HG02970 (cell line): ENCODE measurements around the gene PRKRIP1.
A peak's percentile ranks its signal among the peaks of the same experiment; 100 is the strongest.
"Not testable (repeated sequence)": the region's sequence is repeated elsewhere in the genome, so short reads cannot be mapped to it uniquely, and the experiment has no call there.

Source experiments
- ATAC-seq: cut with Tn5 transposase; IDR thresholded peaks from one replicate; pipeline ENCODE4 v1.9.1; 2021; ENCODE audit warnings: mild to moderate bottlenecking, moderate library complexity, moderate number of reproducible peaks; ENCODE audit not compliant: unreplicated experiment, low FRiP score

The PRKRIP1 gene, protein sequence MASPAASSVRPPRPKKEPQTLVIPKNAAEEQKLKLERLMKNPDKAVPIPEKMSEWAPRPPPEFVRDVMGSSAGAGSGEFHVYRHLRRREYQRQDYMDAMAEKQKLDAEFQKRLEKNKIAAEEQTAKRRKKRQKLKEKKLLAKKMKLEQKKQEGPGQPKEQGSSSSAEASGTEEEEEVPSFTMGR

DNA sequence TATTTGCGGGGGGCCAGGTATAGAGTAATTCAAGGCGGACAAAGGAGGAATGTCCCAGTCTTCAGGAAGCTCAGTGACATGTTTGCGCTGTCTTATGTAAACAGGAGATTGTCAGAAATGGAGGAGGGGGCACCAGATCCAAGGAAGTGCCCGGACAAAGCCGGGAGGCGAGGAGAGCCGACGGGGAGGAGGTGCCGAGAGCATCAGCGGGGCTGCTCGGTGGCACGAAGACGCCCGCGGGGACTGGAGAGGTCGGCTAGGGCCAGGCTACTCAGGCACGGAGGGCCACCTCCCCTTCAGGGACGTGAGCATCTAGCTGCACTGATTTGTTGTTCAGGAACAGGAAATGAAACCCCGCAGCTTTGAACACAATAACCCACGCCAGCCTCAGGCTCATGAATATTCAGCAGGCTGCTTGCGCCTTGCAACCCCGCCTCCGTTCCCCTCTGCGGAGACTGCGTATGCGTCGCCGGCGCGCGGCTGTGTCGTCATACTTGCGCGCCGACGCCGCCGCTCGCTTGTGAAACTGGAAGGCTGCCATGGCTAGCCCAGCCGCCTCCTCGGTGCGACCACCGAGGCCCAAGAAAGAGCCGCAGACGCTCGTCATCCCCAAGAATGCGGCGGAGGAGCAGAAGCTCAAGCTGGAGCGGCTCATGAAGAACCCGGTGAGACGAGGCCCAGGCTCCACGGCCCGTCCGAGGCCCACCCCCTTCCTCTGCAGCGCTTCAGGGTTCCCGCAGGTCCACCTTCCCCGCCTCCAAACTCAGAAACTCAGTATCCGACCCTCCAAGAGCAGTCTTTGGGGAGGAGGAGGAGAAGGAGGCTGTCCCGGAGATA is at the start of gene PRKRIP1:
PRKRIP1 (plus strand) TSS at position 491 of the 837 bp plus-strand sequence; CDS start at position 540, 49 bp downstream.
- ATAC-seq: peak; percentile 95

DNA sequence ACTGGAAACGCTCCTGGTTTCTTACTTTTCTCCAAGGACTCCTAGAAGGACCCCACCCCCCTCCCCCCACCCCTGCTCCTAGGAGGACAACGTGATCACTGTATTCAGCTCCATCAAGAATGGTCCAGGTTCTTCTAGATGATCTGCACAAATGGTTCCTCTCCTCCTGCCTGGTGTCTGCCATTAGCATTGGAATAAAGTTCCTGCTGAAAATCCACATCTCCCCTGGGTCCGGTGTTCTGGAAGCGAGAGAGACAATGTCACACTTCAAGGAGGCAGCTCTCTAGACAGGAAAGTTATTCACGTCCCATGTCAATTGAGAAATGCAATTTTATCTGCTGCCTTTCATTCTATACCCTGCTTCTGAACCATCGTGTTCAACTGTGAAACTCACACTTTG is 49.2 kb upstream of the PRKRIP1 start:
- not testable (repeated sequence) for ATAC-seq

DNA sequence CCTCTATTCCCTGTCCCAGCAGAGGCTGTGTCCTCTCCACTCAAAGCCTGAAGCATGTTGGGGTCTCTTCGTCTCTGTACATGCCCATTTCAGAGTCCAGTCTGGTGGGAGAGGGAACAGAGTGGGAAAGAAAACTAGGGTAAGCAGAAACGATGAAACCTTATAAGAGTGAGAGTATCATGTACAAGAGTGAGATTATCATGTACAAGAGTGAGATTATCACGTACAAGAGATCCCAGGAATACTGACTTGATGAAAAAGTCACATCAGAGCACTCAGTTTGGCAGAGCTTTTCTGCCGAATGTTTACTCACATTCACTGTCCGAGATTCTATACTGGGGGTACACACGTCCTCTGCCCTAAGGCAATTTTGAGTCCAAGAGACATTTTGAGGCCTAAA is 39.8 kb upstream of the PRKRIP1 start, which contains the start of gene SPDYE6:
SPDYE6 (minus strand) TSS at position 101 of the 400 bp plus-strand sequence. CDS start 421 bp downstream, outside the sequence.
- not testable (repeated sequence) for ATAC-seq

DNA sequence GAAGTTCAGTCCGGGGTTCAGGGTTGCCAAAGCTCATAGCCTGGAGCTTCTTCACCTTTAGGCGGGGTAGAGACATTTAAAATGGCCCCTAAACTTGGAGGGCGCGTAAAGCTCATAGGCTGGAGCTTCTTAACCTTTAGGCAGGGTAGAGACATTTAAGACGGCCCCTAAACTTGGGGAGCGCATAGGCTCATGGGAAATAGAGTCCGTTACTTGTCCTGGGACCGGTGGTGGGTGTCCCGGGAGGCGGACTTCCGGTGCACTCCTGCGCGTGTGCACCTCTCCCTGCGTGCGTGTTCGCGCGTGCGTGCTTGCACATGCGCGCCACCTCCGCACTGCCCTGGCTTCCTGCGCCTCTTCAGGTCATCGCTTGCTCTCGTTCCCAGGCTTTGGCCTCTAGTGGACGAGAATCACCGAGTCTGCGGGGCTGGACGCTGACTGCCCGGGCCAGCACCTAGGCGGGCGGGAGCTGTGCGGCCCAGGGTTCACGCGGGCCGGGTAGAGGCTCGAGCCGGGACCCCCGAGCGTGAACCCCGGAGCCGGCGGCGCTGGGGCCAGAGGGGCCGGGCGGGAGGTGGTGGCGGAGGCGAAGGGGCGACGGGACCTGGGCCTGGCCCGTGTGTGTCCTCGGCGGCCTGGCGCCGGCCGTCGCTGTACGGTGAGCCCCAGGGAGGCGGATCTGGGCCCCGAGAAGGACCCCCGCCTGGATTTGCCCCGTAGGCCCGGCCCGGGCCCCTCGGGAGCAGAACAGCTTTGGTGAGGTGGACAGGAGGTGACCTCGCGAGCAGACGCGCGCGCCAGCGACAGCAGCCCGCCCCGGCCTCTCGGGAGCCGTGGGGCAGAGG is 32.4 kb upstream of the PRKRIP1 start:
- peak; percentile 98 for ATAC-seq

DNA sequence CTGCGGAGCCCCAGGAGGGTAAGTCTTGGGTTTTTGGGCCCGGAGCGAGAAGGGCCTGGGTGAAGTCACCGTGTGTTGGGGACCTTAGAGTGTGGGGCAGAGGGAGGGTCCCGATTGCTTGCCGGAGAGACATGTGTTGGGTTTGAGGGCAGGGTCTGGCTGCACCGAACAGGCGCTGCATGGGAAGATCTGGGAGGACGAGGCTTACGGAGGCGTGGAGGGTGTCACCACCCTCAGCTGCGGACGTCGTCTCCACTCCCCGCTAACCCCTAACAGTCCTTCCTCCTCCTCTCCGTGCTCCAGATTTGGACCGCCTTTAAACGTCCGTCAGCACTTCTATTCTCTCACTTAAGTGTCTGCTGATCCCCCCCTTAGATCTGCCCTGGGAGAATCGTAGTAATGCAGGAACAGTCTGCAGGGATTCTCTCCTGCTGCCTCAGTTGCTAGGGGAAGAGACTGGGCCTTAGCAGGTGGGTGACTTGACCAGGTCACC is 31.7 kb upstream of the PRKRIP1 start:
- ATAC-seq: not testable (repeated sequence)

DNA sequence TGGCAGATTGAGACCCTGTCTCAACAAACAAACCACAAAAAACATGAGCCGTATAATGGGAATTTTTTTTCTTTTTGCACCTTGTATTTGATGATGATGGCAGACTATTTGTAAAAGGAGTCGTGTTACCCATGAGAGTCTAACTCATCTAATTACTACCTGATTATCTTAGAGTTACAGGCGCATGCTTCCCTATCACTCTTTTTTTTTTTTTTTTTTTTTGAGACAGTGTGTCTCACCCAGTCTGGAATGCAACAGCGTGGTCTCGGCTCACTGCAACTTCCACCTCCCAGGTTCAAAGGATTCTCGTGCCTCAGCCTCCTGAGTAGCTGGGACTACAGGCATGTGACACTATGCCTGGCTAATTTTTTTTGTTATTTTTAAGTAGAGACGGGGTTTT is 30.8 kb upstream of the PRKRIP1 start:
- ATAC-seq: not testable (repeated sequence)

DNA sequence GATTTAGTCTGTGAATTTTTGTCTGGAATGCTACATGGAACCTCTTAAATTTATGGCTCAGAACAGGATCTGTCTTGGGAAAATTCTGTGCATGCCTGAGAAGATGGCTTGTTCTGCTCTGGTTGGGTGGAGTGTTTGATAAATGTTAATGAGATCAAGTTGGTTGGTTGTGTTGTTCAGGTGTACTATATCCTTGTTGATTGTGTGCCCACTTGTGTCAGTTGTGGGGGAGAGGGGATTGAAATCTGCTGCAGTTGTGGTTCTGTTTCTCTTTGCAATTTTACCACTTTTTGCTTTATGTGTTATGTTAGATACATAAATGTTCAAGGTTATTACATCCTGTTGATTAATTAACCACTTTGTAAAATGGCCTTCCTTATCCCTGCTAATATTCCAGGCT is 26.1 kb upstream of the PRKRIP1 start:
- not testable (repeated sequence) for ATAC-seq

DNA sequence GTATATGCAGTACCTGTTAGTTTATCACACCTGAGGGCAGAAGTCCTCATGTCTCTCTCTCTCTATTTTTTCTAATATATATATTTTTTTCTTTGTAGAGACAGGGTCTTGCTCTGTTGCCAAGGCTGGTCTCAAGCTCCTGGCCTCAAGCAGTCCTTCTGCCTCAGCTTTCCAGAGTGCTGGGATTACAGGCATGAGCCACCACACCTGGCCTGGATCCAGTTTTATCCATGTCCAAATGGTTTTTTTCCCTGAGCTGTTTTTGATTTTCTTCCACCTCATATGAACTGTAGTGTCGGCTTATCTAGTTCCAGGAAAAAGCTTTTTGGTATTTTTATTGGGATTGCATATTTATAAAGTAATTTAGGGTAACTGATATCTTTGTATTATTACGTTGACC is 23.4 kb upstream of the PRKRIP1 start:
- ATAC-seq: not testable (repeated sequence)

DNA sequence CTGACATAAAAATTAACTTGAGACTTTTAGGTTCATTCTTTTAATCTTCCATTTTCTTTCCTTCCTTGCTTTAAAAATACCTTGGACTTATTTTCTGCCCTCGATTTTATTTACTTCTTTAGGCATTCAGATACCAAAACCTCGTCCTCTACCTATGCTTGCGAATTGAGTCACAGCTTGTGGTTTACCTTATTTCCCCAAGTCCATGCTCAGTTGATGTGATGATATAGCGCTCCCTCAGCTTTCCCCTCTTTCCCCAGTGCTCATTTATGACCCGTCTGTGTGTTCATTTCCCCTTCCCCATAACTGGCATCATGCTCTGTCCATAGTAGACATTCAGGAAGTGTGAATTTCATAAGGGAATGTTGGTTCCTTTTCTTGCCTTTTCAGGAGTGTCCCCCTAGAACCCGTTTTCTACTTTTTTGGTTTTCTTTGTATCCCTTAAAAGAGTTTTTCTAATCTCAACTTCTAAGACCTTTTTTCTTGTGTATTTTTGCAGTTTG is 19.1 kb upstream of the PRKRIP1 start:
- ATAC-seq: no peak

DNA sequence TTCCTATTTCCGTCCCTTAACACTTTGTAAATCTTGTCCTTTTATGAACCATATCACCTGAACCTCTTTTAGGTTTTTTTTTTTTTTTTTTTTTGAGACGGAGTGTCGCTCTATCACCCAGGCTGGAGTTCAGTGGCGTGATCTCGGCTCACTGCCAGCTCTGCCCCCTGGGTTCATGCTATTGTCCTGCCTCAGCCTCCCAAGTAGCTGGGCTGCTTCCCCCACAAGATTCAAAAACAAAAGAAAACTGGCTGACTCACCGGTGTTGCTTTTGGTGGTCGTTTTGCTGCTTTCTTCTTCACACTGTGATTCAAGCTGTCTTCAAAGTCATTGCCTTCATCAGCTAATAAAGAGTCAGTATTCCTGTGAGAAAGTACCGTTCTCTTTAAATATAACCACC is 15.3 kb upstream of the PRKRIP1 start:
- not testable (repeated sequence) for ATAC-seq

DNA sequence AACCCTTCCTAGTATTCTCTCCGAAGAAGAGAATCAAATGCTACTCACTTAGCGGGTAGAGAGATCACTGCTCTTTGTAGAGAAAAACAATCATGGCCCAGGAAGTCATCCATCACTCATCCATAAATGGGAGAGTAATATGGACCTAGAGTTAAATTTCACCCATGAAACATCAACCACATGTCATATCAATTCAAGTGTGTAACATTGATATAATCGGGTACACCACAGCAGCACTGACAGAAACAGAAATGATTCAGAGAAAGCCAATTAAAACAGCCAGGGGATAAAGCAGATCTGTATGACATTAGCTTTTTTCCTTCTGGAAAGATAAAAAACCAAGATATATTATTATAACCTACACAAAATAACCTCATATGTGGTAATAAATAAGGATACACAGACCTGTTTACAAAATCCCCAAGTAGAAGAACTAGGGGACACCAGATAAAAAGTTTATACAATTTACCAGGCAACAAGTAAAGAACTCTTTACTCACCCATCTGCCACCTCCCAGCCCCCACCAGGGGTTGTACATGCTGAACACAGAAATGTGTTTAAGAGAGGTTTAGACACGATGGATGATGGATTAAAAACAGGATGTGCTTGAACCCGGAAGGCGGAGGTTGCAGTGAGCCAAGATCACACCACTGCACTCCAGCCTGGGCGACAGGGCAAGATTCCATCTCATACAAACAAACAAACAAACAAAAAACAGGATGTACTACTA is 14.3 kb upstream of the PRKRIP1 start:
- not testable (repeated sequence) for ATAC-seq

DNA sequence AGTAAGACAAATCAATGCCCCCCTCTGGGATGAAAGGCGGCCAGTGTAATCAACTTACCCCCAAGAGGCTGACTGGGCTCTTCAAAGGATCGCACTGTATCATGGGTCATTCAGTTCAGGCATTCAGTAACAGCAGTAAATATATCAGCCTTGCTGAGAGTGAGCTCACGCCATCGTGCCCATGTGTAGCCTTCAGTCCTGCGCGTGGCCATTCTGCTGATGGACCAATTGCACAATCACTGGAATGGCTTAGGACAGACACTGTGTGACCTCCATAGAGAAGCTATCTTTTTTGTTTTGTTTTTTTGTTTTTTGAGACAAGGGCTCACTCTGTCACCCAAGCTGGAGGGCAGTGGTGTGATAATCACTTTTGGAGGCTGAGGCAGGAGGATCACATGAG is 9.1 kb upstream of the PRKRIP1 start:
- ATAC-seq: no peak

DNA sequence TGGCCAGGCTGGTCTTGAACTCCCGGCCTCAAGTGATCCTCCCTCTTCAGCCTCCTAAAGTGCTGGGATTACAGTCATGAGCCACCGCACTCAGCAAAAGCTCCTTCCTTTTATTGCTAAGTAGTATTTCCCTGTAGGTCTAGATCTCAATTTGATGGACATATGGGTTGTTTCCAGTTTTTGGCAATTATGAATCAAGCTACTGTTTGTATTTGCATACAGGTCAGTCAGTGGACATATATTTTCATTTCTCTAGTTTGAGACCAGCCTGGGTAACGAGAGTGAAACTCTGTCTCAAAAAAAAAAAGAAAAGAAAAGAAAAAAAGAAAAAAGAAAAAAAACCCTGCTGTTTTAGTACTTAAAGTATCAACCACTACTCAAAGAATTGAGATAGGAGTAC is 6.4 kb upstream of the PRKRIP1 start:
- ATAC-seq: no peak

DNA sequence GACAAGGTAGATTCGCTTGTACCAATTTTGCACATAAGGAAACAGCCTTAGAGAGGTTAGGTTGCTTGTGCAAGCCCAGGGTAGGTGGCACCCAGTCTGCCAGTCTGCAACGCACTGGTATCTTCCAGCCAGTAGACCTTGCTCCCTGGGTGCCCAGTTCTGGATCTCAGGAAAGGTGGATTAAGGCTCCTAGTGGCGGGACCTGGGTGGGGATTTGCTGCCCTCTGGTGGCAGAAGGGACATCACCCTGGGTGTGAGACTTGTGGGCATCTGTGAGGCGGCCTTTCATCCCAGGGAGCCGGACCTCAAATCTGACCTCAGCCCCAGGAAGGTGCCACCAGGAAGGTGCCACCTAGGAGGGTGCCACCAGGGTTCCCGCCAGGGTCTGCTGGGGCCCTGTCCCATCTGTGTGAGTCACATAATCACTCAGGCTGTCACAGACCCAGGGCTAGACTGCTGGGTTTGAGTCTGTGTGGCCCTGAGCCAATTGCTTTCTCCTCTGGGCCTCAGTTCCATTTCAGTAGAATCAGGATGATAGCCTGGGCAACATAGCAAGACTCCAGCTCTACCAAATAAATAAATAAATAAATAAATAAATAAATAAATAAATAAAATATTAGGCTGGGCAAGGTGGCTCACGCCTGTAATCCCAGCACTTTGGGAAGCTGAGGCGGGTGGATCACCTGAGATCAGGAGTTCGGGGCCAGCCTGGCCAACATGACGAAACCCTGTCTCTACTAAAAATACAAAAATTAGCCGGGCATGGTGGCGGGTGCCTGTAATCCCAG is 5.3 kb upstream of the PRKRIP1 start:
- ATAC-seq: no peak

DNA sequence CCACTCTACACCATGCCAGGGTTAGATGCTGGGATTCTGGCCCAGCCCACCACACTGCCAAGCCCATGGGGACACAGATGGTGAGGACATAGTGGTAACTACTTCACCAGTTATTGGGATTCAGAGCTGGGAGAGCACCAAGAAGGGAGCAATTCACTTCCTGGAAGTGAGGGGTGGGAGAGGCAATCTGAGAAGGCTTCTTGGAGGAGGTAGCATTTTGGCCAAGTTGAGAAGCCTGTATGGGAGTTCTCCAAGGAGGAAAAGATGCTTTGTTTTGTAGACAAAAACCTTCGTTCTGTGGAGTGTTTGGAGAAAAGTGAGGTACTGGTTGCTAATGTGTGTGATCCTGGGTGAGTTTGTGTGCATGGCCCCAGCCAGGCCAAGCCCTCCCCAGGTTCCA is 3.8 kb upstream of the PRKRIP1 start:
- ATAC-seq: no peak

DNA sequence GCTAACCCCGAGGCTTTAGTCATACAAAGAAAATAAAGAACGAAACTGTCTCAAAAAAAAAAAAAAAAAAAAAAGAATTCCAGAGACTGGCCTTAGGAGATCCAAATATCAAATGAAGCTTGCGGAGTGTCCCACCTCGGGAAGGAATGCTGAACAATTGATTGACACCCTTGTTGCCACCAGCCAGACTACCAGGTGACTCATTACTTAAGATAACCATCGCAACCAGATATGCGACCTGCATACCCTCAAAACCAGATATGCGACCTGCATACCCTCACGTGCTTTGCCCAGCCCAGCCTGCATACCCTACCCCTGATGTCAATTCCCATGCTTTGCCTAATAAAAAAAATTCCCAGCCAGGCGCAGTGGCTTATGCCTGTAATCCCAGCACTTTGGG is 2.7 kb upstream of the PRKRIP1 start:
- ATAC-seq: no peak

DNA sequence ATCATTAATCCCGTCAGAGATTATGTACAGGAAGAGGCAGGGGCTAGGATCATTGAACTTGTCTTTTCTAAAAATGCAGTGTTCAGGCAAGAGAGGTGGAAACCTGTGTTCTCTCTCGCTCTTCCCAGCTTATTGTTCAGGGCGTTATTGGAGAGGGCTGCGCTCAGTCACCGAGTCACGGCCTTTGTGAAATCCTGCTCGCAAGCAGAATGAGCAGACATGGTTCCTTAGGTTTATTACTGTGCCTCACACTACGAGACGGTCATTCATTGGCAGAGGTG is 631 bp upstream of the PRKRIP1 start:
- ATAC-seq: no peak

DNA sequence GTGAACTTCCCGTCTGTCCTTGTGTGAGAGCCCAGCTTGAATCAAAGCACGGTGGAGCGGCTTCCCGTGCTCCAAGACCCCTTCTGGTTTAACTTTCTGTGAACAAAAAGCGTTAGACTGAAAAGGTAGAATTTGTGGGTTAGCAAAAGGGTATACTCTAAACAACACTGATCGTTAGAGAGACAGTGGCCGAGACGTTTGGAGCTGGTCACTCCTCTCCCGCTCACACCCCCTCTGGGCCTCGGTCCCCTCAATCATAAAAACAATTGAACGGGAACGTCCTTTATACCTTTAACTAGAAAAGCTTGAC is 502 bp downstream of the PRKRIP1 start:
- ATAC-seq: no peak

DNA sequence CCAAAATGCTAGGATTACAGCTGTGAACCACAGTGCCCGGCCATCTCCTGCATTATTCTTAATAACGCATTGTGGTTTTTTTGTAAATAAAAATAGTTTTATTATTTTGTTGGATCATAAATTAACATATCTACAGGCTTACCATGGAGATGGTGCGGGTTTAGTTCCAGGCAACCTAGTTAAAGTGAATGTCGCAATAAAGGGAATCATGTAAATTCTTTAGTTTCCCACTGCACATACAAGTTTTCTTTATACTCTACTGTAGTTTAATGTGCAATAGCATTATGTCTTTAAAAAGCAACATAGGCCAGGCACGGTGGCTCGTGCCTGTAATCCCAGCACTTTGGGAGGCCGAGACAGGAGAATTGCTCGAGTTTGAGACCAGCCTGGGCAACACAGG is 2.4 kb downstream of the PRKRIP1 start:
- no peak for ATAC-seq

DNA sequence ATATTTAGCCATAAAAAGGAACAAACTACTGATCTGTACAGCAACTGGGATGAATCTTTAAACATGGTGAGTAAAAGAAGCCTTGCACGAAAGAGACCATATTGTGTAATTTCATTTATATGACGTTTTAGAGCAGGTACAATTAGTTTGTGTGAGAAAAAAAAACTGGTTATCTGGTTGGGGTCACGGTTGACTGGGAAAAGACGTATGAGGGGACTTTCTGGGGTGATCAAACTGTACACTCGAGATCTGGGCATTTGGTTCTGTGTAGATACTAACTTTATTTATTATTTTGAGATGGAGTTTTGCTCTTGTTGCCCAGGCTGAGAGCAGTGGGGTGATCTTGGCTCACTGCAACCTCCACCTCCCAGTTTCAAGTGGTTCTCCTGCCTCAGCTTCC is 4.2 kb downstream of the PRKRIP1 start:
- no peak for ATAC-seq
